H9 (cell line): ENCODE measurements around the gene CDH19. TPM values are rescaled to one million over a fixed set of nuclear protein-coding genes. Genes with fewer than 3 reads are reported as not detected.
A peak's percentile ranks its signal among the peaks of the same experiment; 100 is the strongest.

Experiments used
- DNase-seq: peaks from one replicate; pipeline ENCODE4 v3.0.0-alpha.2; 2017
- H2AFZ ChIP-seq: one replicate; pipeline ENCODE4 v1.6.1; 2013; ENCODE audit warnings: mild to moderate bottlenecking, low read length, control low read depth, moderate library complexity
- H2AK5ac ChIP-seq: 2 replicates; pipeline ENCODE4 v1.6.1; 2013; ENCODE audit warnings: low read length, control low read depth, mixed read lengths; ENCODE audit not compliant: insufficient read length
- H2BK120ac ChIP-seq: one replicate; pipeline ENCODE4 v1.6.1; 2013; ENCODE audit warnings: low read depth, mild to moderate bottlenecking, low read length, control low read depth, inconsistent platforms; ENCODE audit not compliant: poor library complexity, severe bottlenecking
- H2BK12ac ChIP-seq: 2 replicates; pipeline ENCODE4 v1.6.1; 2013; ENCODE audit warnings: low read length, control low read depth, mixed read lengths, low read depth; ENCODE audit not compliant: insufficient read length
- H2BK15ac ChIP-seq: 2 replicates; pipeline ENCODE4 v1.6.1; 2013; ENCODE audit warnings: low read depth, low read length, control low read depth
- H2BK20ac ChIP-seq: one replicate; pipeline ENCODE4 v1.6.1; 2013; ENCODE audit warnings: low read depth, mild to moderate bottlenecking, low read length, control low read depth, inconsistent platforms; ENCODE audit not compliant: poor library complexity, severe bottlenecking
- H2BK5ac ChIP-seq: 2 replicates; pipeline ENCODE4 v1.6.1; 2013; ENCODE audit warnings: low read length, control low read depth, mixed read lengths; ENCODE audit not compliant: insufficient read length
- H3K14ac ChIP-seq: 2 replicates; pipeline ENCODE4 v1.6.1; 2013; ENCODE audit warnings: low read length, control low read depth; ENCODE audit not compliant: insufficient read depth
- H3K18ac ChIP-seq: 2 replicates; pipeline ENCODE4 v1.6.1; 2013; ENCODE audit warnings: low read depth, mild to moderate bottlenecking, mixed read lengths, low read length, control low read depth; ENCODE audit not compliant: insufficient read length
- H3K23ac ChIP-seq: 2 replicates; pipeline ENCODE4 v1.6.1; 2013; ENCODE audit warnings: low read length, control low read depth, mixed read lengths, low read depth; ENCODE audit not compliant: insufficient read length
- H3K23me2 ChIP-seq: 2 replicates; pipeline ENCODE4 v1.6.1; 2013; ENCODE audit warnings: low read depth, mild to moderate bottlenecking, mixed read lengths, low read length, control low read depth; ENCODE audit not compliant: insufficient read length, poor library complexity, severe bottlenecking
- H3K27ac ChIP-seq: 2 replicates; pipeline ENCODE4 v1.5.1; 2013; ENCODE audit warnings: low read length, control low read depth, mixed read lengths, low read depth; ENCODE audit not compliant: insufficient read length
- H3K27me3 ChIP-seq: 2 replicates; pipeline ENCODE4 v1.6.1; 2013; ENCODE audit warnings: low read length, control low read depth, inconsistent platforms; ENCODE audit not compliant: insufficient read depth
- H3K4ac ChIP-seq: 2 replicates; pipeline ENCODE4 v1.6.1; 2013; ENCODE audit warnings: low read depth, mild to moderate bottlenecking, control low read depth, inconsistent platforms, low read length, moderate library complexity
- H3K4me1 ChIP-seq: 2 replicates; pipeline ENCODE4 v1.6.1; 2013; ENCODE audit warnings: low read length, control low read depth, inconsistent platforms; ENCODE audit not compliant: insufficient read depth
- H3K4me2 ChIP-seq: 2 replicates; pipeline ENCODE4 v1.6.1; 2013; ENCODE audit warnings: low read length, control low read depth, mixed read lengths; ENCODE audit not compliant: insufficient read length, insufficient read depth
- H3K56ac ChIP-seq: 2 replicates; pipeline ENCODE4 v1.6.1; 2013; ENCODE audit warnings: low read depth, mild to moderate bottlenecking, mixed read lengths, low read length, control low read depth; ENCODE audit not compliant: insufficient read length
- H3K79me1 ChIP-seq: 2 replicates; pipeline ENCODE4 v1.6.1; 2013; ENCODE audit warnings: low read depth, mild to moderate bottlenecking, moderate library complexity, low read length, control low read depth, inconsistent platforms; ENCODE audit not compliant: insufficient read depth, poor library complexity, severe bottlenecking
- H3K79me2 ChIP-seq: 2 replicates; pipeline ENCODE4 v1.6.1; 2013; ENCODE audit warnings: low read length, control low read depth, inconsistent platforms; ENCODE audit not compliant: insufficient read depth
- H3K9ac ChIP-seq: 2 replicates; pipeline ENCODE4 v1.6.1; 2013; ENCODE audit warnings: low read length, control low read depth, mixed read lengths; ENCODE audit not compliant: insufficient read length; ENCODE audit errors: extremely low read depth
- H3K9me3 ChIP-seq: one replicate; pipeline ENCODE4 v1.6.1; 2013; ENCODE audit warnings: low read depth, low read length, inconsistent platforms; ENCODE audit not compliant: control insufficient read depth
- H3T11ph ChIP-seq: one replicate; pipeline ENCODE4 v1.6.1; 2013; ENCODE audit warnings: mild to moderate bottlenecking, low read length, control low read depth, inconsistent platforms
- H4K20me1 ChIP-seq: one replicate; pipeline ENCODE4 v1.6.1; 2013; ENCODE audit not compliant: control insufficient read depth, insufficient read length, insufficient read depth
- H4K5ac ChIP-seq: 2 replicates; pipeline ENCODE4 v1.6.1; 2013; ENCODE audit warnings: low read depth, mild to moderate bottlenecking, mixed read lengths, low read length, control low read depth; ENCODE audit not compliant: insufficient read length
- H4K8ac ChIP-seq: replicated peaks from 2 replicates; pipeline ENCODE4 v1.6.1; 2013; ENCODE audit warnings: low read length, control low read depth, mixed read lengths, low read depth; ENCODE audit not compliant: insufficient read length
- H4K91ac ChIP-seq: 2 replicates; pipeline ENCODE4 v1.6.1; 2013; ENCODE audit warnings: low read depth, mild to moderate bottlenecking, moderate library complexity, mixed read lengths, low read length, control low read depth; ENCODE audit not compliant: insufficient read length
- H3K27ac Mint-ChIP-seq, 3 experiments: 2 replicates in 2 of 3; 3 replicates in 1 of 3; pipeline ENCODE4 v1.8.0; 2020 to 2021; ENCODE audit warnings: mixed read lengths in 3 of 3, mild to moderate bottlenecking in 1 of 3, moderate library complexity in 1 of 3
- H3K27me3 Mint-ChIP-seq: 2 replicates; pipeline ENCODE4 v1.8.0; 2021; ENCODE audit warnings: low read depth, mild to moderate bottlenecking, moderate library complexity, mixed read lengths
- H3K36me3 Mint-ChIP-seq, 3 experiments: 2 replicates in 2 of 3; 3 replicates in 1 of 3; pipeline ENCODE4 v1.8.0; 2020 to 2021; ENCODE audit warnings: low read depth in 3 of 3, mixed read lengths in 3 of 3; ENCODE audit not compliant: insufficient read depth in 1 of 3
- H3K4me1 Mint-ChIP-seq, 2 experiments: 2 replicates each; pipeline ENCODE4 v1.8.0; 2020; ENCODE audit warnings: mixed read lengths in 2 of 2
- H3K4me3 Mint-ChIP-seq, 2 experiments: 2 replicates in 1 of 2; 3 replicates in 1 of 2; pipeline ENCODE4 v1.8.0; 2020 to 2021; ENCODE audit warnings: mild to moderate bottlenecking in 2 of 2, mixed read lengths in 2 of 2, moderate library complexity in 1 of 2
- H3K9me3 Mint-ChIP-seq, 2 experiments: 2 replicates in 1 of 2; 3 replicates in 1 of 2; pipeline ENCODE4 v1.8.0; 2020; ENCODE audit warnings: mild to moderate bottlenecking in 2 of 2, mixed read lengths in 2 of 2, moderate library complexity in 1 of 2
- CTCF ChIP-seq: fragments of 200-600 bp; sonication (generic); conservative IDR thresholded peaks from 3 replicates; pipeline ENCODE4 v1.8.0; 2021; ENCODE audit warnings: antibody characterized with exemption, mild to moderate bottlenecking
- total RNA-seq: library from RNA; stranded (reverse); gene quantifications from 2 replicates; pipeline ENCODE4 v1.2.1, GENCODE V29; 2021

CDH19 gene
- total RNA-seq, 1 experiment from 2014 or later: not detected

GRCh38 chr18:66635342-66635741 lies 31.5 kb upstream of the CDH19 start:
- Mint-ChIP-seq H3K27ac (peak overlapping the region in 1 of 3 experiments; percentile 5; a peak in 1 of 7 replicates), H3K27me3 (no peaks in the 10 kb centered on the region), H3K9me3 (no peaks in the 10 kb centered on the region), H3K4me1 (peaks cover 0 to 4% of the 10 kb centered on the region in 2 experiments; a peak in 1 of 4 replicates), H3K4me3 (no peak overlapping the region), H3K36me3 (no peaks in the 10 kb centered on the region; a peak in 1 of 7 replicates)
- no peaks in the 10 kb centered on the region for H3K27me3 ChIP-seq
- H2BK120ac ChIP-seq: no peak overlapping the region
- H4K8ac ChIP-seq: no peak overlapping the region
- no peak overlapping the region for H3K23ac ChIP-seq
- H2BK12ac ChIP-seq: no peak overlapping the region
- no peak overlapping the region for H4K91ac ChIP-seq
- H3K79me1 ChIP-seq: no peaks in the 10 kb centered on the region
- TF ChIP-seq CTCF: no peak
- no peak overlapping the region for H3K27ac ChIP-seq
- H3K9me3 ChIP-seq: no peaks in the 10 kb centered on the region
- no peak overlapping the region for H3K4me2 ChIP-seq
- H2AFZ ChIP-seq: no peak overlapping the region
- H4K5ac ChIP-seq: no peak overlapping the region
- no peak overlapping the region for H3K9ac ChIP-seq
- H3K23me2 ChIP-seq: no peaks in the 10 kb centered on the region
- no peak overlapping the region for H3T11ph ChIP-seq
- H2BK15ac ChIP-seq: no peak overlapping the region
- no peak overlapping the region for H2BK5ac ChIP-seq
- no peak overlapping the region for H2AK5ac ChIP-seq
- H3K4me1 ChIP-seq: no peaks in the 10 kb centered on the region
- no peaks in the 10 kb centered on the region for H3K79me2 ChIP-seq
- H2BK20ac ChIP-seq: no peak overlapping the region
- no peak overlapping the region for H3K14ac ChIP-seq
- H3K4ac ChIP-seq: no peak overlapping the region
- H3K56ac ChIP-seq: no peak overlapping the region
- DNase-seq: no peak
- no peaks in the 10 kb centered on the region for H4K20me1 ChIP-seq
- no peak overlapping the region for H3K18ac ChIP-seq
